Mesenchymal stem cell (in vitro differentiated cells and primary cell): ENCODE measurements around the gene TMEM8B.

ENCODE experiments used
- DNase-seq: peaks from one replicate; pipeline ENCODE4 v3.0.0-alpha.2; 2013
- H2AFZ ChIP-seq: one replicate; pipeline ENCODE4 v1.6.1; 2013; ENCODE audit warnings: low read depth, mild to moderate bottlenecking, control low read depth, inconsistent platforms, low read length, moderate library complexity
- H2AK5ac ChIP-seq: 2 replicates; pipeline ENCODE4 v1.6.1; 2013; ENCODE audit warnings: low read length, moderate library complexity, mild to moderate bottlenecking, inconsistent platforms; ENCODE audit not compliant: severe bottlenecking
- H2BK120ac ChIP-seq: one replicate; pipeline ENCODE4 v1.6.1; 2013; ENCODE audit warnings: low read depth, mild to moderate bottlenecking, inconsistent platforms, low read length, moderate library complexity
- H2BK12ac ChIP-seq, 2 experiments: one replicate each; pipeline ENCODE4 v1.6.1; 2013; ENCODE audit warnings: inconsistent platforms in 2 of 2, low read length in 2 of 2, mild to moderate bottlenecking in 2 of 2, moderate library complexity in 2 of 2, control low read depth in 1 of 2
- H2BK15ac ChIP-seq: one replicate; pipeline ENCODE4 v1.6.1; 2013; ENCODE audit warnings: mild to moderate bottlenecking, low read depth, inconsistent platforms; ENCODE audit not compliant: poor library complexity, severe bottlenecking
- H2BK5ac ChIP-seq: 2 replicates; pipeline ENCODE4 v1.6.1; 2013; ENCODE audit warnings: low read depth, mild to moderate bottlenecking, low read length, control low read depth, inconsistent platforms; ENCODE audit not compliant: poor library complexity, severe bottlenecking
- H3K14ac ChIP-seq, 2 experiments: one replicate each; pipeline ENCODE4 v1.6.1; 2013; ENCODE audit warnings: inconsistent platforms in 2 of 2, low read length in 2 of 2, control low read depth in 1 of 2, mild to moderate bottlenecking in 1 of 2, moderate library complexity in 1 of 2
- H3K18ac ChIP-seq, 2 experiments: one replicate each; pipeline ENCODE4 v1.6.1; 2013; ENCODE audit warnings: inconsistent platforms in 2 of 2, low read length in 2 of 2, control low read depth in 1 of 2, low read depth in 1 of 2, mild to moderate bottlenecking in 1 of 2
- H3K23ac ChIP-seq, 2 experiments: one replicate each; pipeline ENCODE4 v1.6.1; 2013; ENCODE audit warnings: inconsistent platforms in 2 of 2, low read length in 2 of 2, mild to moderate bottlenecking in 2 of 2, moderate library complexity in 2 of 2, control low read depth in 1 of 2
- H3K27ac ChIP-seq: 2 replicates; pipeline ENCODE4 v1.5.1; 2013; ENCODE audit warnings: mild to moderate bottlenecking, moderate library complexity, low read length, control low read depth, inconsistent platforms; ENCODE audit not compliant: poor library complexity, severe bottlenecking
- H3K27me3 ChIP-seq, 2 experiments: 2 replicates each; pipeline versions ENCODE4 v1.6.1 to v1.7.0; 2013; ENCODE audit warnings: low read length in 2 of 2, mild to moderate bottlenecking in 2 of 2, moderate library complexity in 2 of 2, control low read depth in 1 of 2, inconsistent platforms in 1 of 2; ENCODE audit not compliant: control insufficient read depth in 1 of 2, insufficient read depth in 1 of 2
- H3K36me3 ChIP-seq, 2 experiments: 2 replicates each; pipeline versions ENCODE4 v1.6.1 to v1.7.0; 2013; ENCODE audit warnings: low read length in 2 of 2, control low read depth in 1 of 2, inconsistent platforms in 1 of 2, low read depth in 1 of 2, mild to moderate bottlenecking in 1 of 2; ENCODE audit not compliant: insufficient read depth in 2 of 2, control insufficient read depth in 1 of 2
- H3K4ac ChIP-seq, 2 experiments: one replicate each; pipeline ENCODE4 v1.6.1; 2013; ENCODE audit warnings: inconsistent platforms in 2 of 2, low read length in 2 of 2, mild to moderate bottlenecking in 2 of 2, moderate library complexity in 2 of 2, control low read depth in 1 of 2, low read depth in 1 of 2
- H3K4me1 ChIP-seq: 2 replicates; pipeline ENCODE4 v1.6.1; 2013; ENCODE audit warnings: low read depth, low read length, control low read depth; ENCODE audit not compliant: control insufficient read depth, insufficient read depth
- H3K4me2 ChIP-seq: 2 replicates; pipeline ENCODE4 v1.6.1; 2013; ENCODE audit warnings: low read length, mild to moderate bottlenecking, inconsistent platforms; ENCODE audit not compliant: poor library complexity, severe bottlenecking
- H3K4me3 ChIP-seq, 2 experiments: 2 replicates each; pipeline versions ENCODE4 v1.5.1 to v1.7.0; 2013; ENCODE audit warnings: low read length in 2 of 2, mild to moderate bottlenecking in 2 of 2, control low read depth in 1 of 2, low read depth in 1 of 2; ENCODE audit not compliant: insufficient read depth in 1 of 2
- H3K79me1 ChIP-seq: replicated peaks from 2 replicates; pipeline ENCODE4 v1.6.1; 2013; ENCODE audit warnings: mild to moderate bottlenecking, control low read depth, low read length, inconsistent platforms; ENCODE audit not compliant: poor library complexity, severe bottlenecking
- H3K9ac ChIP-seq: 2 replicates; pipeline ENCODE4 v1.7.0; 2013; ENCODE audit warnings: mild to moderate bottlenecking, low read length, moderate library complexity
- H3K9me3 ChIP-seq: 2 replicates; pipeline ENCODE4 v1.7.0; 2013; ENCODE audit warnings: mild to moderate bottlenecking, low read length; ENCODE audit not compliant: control insufficient read depth
- H4K8ac ChIP-seq: one replicate; pipeline ENCODE4 v1.6.1; 2013; ENCODE audit warnings: inconsistent platforms, mild to moderate bottlenecking, low read length, moderate library complexity
- H4K91ac ChIP-seq: one replicate; pipeline ENCODE4 v1.6.1; 2013; ENCODE audit warnings: mild to moderate bottlenecking, low read length, inconsistent platforms
- WGBS: methylation state at CpG from one replicate; pipeline ENCODE4 v1.1.7; 2013; ENCODE audit warnings: mixed read lengths; 5-methylcytosine and 5-hydroxymethylcytosine counted together

The TMEM8B gene

DNA sequence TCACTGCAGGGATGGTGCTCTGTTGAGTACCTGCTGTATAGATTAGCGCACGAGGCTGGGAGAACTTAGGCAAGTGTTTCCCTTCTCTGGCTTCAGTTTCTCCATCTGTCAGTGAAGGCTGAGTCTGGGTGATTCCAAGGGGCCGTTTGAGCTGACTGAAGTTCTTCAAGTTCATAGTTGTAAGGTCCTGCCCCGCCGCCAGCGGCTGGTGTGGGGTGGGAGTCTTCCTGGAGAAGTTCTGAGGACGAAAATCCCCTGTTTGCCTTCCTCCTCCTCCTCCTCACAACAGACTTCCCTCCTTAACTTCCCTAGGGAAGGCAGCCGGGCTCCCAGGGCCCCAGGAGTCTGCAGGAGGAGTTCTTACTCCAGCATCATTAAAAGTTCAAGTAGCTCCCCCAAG, 75.3 kb downstream of the TMEM8B start:
- no peak overlapping the region for H3K14ac ChIP-seq
- H2BK12ac ChIP-seq, result peak overlapping the region; percentile 34 to 35
- no peak overlapping the region for H4K91ac ChIP-seq
- H3K18ac ChIP-seq, result peak overlapping the region in 1 of 2 experiments; percentile 16
- H2AFZ ChIP-seq, result no peak overlapping the region
- 76% methylated on average over 7 of the region's 8 CpGs for WGBS
- H2BK5ac ChIP-seq, result no peak overlapping the region
- no peak overlapping the region for H3K9ac ChIP-seq
- no peak overlapping the region for H3K4me3 ChIP-seq
- no peaks in the 10 kb centered on the region for H3K79me1 ChIP-seq
- no peak overlapping the region for H4K8ac ChIP-seq
- H3K36me3 ChIP-seq, result no peaks in the 10 kb centered on the region
- no peak overlapping the region for H3K4me2 ChIP-seq
- no peaks in the 10 kb centered on the region for H3K27me3 ChIP-seq
- H3K27ac ChIP-seq, result no peak overlapping the region
- H3K9me3 ChIP-seq, result no peaks in the 10 kb centered on the region
- no peak overlapping the region for H3K4ac ChIP-seq
- H3K23ac ChIP-seq, result no peak overlapping the region
- H2BK15ac ChIP-seq, result no peak overlapping the region
- H3K4me1 ChIP-seq, result peaks cover 41% of the 10 kb centered on the region
- peak overlapping the region; percentile 92 for H2AK5ac ChIP-seq
- H2BK120ac ChIP-seq, result no peak overlapping the region
- DNase-seq, result no peak

GRCh38 chr9:35905051-35905781, 76.2 kb downstream of the TMEM8B start:
- no peaks in the 10 kb centered on the region for H3K9me3 ChIP-seq
- H2BK5ac ChIP-seq, result no peak overlapping the region
- peak overlapping the region; percentile 5 for H4K8ac ChIP-seq
- H3K4me3 ChIP-seq, result peak overlapping the region in 1 of 2 experiments; percentile 36
- H2AK5ac ChIP-seq, result peak overlapping the region; percentile 18
- peak overlapping the region; percentile 17 for H2BK15ac ChIP-seq
- peaks cover 44% of the 10 kb centered on the region for H3K4me1 ChIP-seq
- H3K4me2 ChIP-seq, result no peak overlapping the region
- peak overlapping the region in 1 of 2 experiments; percentile 15 for H3K4ac ChIP-seq
- H3K27me3 ChIP-seq, result no peaks in the 10 kb centered on the region
- peak overlapping the region; percentile 12 for H4K91ac ChIP-seq
- H3K14ac ChIP-seq, result peak overlapping the region in 1 of 2 experiments; percentile 29
- peak overlapping the region; percentile 17 to 67 for H3K18ac ChIP-seq
- H2AFZ ChIP-seq, result peak overlapping the region; percentile 7
- peak; percentile 63 for DNase-seq
- H2BK12ac ChIP-seq, result peak overlapping the region; percentile 29 to 94
- no peaks in the 10 kb centered on the region for H3K79me1 ChIP-seq
- whole genome bisulfite sequencing, result 64% methylated on average over 8 of the region's 8 CpGs
- no peak overlapping the region for H3K23ac ChIP-seq
- H3K27ac ChIP-seq, result peak overlapping the region; percentile 67
- H3K36me3 ChIP-seq, result no peaks in the 10 kb centered on the region
- peak overlapping the region; percentile 69 for H3K9ac ChIP-seq
- no peak overlapping the region for H2BK120ac ChIP-seq

- Histone ChIP-seq H3K23ac (no peak within 1 kb of the TSS), H4K91ac (peak within 1 kb of the TSS; percentile 90), H4K8ac (peak within 1 kb of the TSS; percentile 83), H3K27ac (peak within 1 kb of the TSS; percentile 97), H3K9me3 (no peaks in the 10 kb centered on the region), H3K79me1 (no peaks in the 10 kb centered on the region), H2BK15ac (peak within 1 kb of the TSS; percentile 58), H3K27me3 (no peaks in the 10 kb centered on the region), H2AFZ (peak within 1 kb of the TSS; percentile 7), H3K4me3 (peak within 1 kb of the TSS in 1 of 2 experiments; percentile 61), H2BK5ac (peak within 1 kb of the TSS; percentile 90), H2AK5ac (peak within 1 kb of the TSS; percentile 35), H3K14ac (peak within 1 kb of the TSS in 1 of 2 experiments; percentile 63), H3K18ac (peak within 1 kb of the TSS; percentile 78 to 91), H3K4me1 (peaks cover 50% of the 10 kb centered on the region), H3K9ac (peak within 1 kb of the TSS; percentile 86), H2BK12ac (peak within 1 kb of the TSS; percentile 90 to 99), H3K4me2 (no peak within 1 kb of the TSS), H3K4ac (peak within 1 kb of the TSS; percentile 76 to 94), H2BK120ac (peak within 1 kb of the TSS; percentile 50), H3K36me3 (no peaks in the 10 kb centered on the region)
- WGBS, result 62% methylated on average over 19 of the region's 30 CpGs
- DNase-seq, result peak; percentile 89
These were observed 77.1 kb downstream of the TMEM8B start, which contains the start of gene HRCT1 for GRCh38 chr9:35905912-35906679. Gene HRCT1, plus strand, starts transcription at chr9:35906202. Its CDS starts 86 bp downstream, at chr9:35906288.
